Activated CD8-positive, alpha-beta memory T cell treated with anti-CD3 and anti-CD28 coated beads, Interleukin-2, amount 50 U/mL, for 4 hours (primary cell): ENCODE data around the gene BCL7C.
A peak's percentile ranks its signal among the peaks of the same experiment; 100 is the strongest.
"Not testable (repeated sequence)": the region's sequence is repeated elsewhere in the genome, so short reads cannot be mapped to it uniquely, and the experiment has no call there.

Experiments used
- DNase-seq: peaks from one replicate; pipeline ENCODE4 v3.0.0-alpha.2; 2020

The BCL7C gene

DNA sequence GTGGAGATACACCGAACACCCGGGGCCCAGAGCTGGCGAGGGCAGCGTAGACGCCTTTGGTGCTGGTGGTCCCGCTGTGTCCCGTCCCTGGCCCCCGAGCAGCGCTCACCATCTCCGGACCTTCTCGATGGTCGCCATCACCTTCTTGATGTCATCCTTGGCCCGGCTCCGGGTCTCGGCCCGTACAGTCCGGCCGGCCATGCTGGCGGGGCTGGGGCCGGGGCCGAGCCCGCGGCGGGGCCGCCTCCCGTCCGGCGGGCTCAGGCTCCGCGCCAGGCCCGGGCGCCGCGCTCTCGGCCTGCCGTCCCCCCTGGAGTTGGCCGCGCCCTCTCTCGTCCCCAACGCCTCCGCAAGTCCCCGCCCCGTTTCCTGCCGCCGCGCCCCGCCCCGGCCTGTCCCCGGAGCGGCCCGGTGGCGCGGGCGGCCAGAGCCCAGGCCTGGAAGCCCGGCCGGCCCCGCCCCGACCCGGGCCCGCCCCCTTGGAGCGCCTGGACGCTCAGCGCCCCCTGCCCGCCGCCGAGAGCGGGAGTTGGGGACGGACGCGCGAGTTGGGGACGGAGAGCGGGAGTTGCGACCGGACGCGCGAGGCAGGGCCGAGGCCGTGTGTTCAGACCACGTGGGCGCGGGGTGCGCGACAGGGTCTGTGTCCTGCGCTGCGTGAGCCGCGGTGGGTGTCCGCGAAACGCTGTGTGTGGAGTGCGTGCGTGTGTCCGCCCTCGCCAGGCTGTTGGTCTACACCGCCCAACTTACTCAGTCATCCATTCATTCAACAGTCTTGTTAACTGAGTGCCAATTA lies at the start of gene BCL7C:
Gene BCL7C (minus strand): TSS at position 334 of the 796 bp plus-strand sequence. CDS start 133 bp downstream, at position 201.
- peak; percentile 81 for DNase-seq

DNA sequence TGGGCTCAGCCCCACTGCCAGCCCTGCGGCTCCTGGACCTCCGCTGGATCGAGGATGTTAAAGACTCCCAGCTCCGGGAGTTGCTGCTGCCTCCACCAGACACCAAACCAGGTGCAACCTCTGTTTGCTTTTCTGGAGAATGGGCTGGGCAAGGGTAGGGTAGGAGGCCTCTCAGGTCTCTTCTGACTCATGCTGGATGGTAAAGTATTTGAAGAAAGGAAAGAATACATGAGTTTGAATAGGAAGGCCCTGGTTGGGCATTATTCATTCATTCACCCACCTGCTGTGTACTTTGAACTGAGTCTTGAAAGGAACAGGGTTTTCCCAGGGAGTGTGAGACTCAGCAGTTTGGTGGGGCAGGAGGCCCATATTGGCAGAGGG lies 48.5 kb upstream of the BCL7C start:
- DNase-seq: no peak

GRCh38 chr16:30941600-30942425 lies 47.9 kb upstream of the BCL7C start:
- peak; percentile 64 for DNase-seq

DNA sequence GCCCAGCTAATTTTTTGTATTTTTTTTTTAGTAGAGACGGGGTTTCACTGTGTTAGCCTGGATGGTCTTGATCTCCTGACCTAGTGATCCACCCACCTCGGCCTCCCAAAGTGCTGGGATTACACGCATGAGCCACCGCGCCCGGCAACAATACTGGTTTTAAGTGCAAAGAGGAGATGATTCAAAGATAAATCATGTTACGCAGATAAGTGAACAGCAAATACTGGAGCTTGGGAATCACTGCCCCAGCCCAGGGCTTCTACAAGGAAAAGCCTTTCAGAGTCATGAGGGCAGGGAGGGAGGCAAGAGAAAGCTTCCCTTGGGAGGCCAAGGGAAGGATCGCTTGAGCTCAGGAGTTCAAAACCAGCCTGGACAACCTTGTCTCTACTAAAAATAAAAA lies 45.7 kb upstream of the BCL7C start:
- not testable (repeated sequence) for DNase-seq

- no peak for DNase-seq
These were observed 43.8 kb upstream of the BCL7C start for GRCh38 chr16:30937692-30938091.

GRCh38 chr16:30934827-30935557 lies 41.1 kb upstream of the BCL7C start:
- no peak for DNase-seq

DNA sequence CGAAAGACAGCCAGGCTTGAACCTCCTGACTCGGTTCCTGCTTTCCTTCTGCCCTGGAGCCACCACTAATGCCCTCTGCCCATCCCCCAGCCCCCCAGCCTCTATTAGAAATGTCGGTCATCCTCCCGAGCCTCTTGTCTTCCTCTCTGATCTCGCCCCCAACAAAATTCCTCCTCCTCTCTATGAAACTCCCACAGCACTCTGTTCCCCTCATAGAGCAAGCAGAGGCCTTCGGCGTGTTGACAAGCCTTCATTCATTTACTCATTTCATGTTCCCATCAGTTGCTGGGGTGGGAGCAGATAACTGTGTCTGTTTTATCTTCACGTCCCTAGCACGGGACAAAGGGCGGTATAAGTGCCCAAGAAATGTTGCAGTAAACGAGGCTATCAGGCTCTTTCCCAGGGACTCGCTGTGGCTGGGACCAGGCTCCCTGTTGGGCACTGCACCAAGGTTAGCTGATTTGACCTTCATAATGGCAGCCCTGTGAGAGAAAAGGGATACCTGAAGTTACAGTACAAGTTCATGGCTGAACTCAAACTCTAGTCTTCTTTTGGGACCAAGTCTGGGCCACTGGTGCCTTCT lies 37.3 kb upstream of the BCL7C start:
- no peak for DNase-seq

DNA sequence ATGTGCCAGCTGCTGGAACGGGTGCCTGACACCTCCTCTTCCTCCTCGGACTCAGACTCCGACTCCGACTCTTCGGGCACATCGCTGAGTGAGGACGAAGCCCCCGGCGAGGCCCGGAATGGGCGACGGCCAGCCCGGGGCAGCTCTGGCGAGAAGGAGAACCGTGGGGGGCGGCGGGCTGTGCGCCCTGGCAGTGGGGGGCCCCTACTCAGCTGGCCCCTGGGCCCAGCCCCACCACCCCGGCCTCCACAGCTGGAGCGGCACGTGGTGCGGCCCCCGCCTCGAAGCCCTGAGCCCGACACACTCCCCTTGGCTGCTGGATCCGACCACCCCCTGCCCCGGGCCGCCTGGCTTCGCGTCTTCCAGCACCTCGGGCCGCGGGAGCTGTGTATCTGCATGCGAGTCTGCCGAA lies 36.3 kb upstream of the BCL7C start:
- DNase-seq: no peak

DNA sequence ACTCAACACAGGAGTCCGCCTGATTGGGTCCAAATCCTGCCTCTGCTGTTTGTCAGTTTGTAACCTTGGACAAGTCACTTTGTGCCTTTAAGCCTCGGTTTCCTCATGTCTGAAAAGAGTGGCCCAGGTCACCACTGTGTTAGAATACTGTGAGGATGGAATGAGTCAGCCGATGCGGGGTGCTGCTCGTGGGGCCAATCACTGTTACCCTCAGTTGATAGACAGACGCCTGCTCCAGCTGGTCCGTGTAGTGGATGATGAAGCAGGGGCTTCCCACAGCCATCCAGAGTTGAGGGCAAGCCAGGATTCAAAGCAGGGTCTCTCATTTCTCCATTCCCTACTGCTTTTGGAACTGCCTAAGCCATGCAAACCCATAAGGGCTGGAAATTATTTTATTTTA lies 35.3 kb upstream of the BCL7C start:
- DNase-seq: no peak

DNA sequence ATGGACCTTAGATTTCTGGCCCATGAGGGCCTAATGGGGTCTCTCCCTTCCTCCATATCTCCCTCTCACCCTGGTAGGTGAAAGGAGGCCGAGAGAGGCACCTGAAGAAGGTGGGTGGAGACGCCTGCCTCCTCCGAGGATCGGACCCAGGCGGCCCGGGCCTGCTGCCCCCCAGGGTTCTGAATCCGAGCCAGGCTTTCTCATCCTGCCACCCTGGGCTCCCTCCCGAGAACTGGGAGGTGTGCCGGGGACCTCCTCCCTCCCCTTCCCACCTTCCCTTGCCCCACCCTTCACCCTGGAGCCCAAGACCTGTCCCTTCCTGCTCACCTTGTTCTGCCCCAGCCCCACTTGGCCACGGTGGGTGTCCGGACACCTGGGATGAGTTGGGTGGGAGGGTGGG lies 34.5 kb upstream of the BCL7C start:
- DNase-seq: no peak

DNA sequence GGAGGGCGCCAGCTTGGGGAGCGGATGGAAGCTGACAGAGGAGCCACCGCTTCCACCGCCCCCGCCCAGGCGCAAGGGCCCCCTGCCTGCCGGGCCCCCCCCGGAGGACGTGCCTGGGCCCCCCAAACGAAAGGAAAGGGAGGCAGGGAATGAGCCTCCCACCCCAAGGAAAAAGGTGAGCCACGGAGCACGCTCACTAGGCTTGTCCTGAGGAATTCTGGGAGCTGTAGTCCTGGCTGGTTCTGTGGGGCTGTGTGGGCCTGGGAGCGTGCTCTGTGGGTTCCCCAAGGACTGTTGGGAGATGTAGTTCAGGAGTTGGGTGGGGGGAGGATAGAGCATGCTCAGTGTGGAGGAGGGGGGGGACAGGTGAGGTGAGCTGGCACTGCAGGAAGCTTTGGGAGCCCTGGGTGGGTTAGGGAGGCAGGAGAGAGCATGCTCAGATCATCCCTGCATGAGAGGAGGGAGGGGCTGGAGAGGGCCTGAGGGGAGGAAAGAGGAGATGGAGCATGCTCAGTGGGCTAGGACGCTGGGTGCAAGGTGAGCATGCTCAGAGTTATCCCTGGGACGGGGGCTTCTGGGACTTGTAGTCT lies 34.0 kb upstream of the BCL7C start:
- DNase-seq: no peak

- DNase-seq: no peak
These were observed 33.3 kb upstream of the BCL7C start for GRCh38 chr16:30926937-30927788.

DNA sequence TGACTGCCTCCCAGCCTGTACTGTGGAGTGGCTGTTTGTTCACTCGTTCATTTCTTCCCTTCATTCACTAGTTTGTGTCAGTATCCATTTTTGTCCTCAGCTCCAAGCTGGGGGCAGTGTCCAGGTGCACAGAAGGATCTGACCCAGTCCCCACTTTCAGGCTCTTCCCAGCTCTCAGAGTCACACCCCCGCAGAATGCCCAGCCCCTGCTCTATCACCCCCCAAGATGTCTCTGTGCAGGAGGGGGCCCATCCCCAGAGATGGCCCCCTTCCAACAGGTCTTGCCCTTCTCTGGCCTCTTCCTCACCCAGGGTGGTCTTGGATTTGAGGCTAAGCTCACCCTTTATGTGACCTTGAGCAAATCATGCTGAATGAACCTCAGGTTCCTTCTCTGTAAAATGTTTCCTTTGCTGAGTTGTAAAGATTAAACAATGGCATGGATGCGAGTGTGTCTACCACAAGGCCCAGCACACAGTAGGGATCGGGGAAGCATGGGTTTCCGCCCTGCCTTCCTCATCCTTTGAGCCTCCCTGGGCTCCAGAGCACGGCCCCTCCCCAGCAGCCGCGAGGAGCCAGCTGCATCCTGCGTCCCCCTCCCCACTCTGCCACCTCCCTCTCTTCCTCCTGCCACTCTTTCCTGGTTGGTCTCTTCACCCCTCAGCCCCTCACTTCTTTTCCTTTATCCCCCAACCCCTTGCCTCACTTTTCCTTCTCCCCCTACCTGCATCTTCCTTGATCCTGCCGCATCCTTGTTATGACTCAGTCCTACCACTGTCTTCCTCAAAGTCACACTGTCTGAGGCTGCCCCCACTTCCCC lies 32.3 kb upstream of the BCL7C start:
- no peak for DNase-seq

DNA sequence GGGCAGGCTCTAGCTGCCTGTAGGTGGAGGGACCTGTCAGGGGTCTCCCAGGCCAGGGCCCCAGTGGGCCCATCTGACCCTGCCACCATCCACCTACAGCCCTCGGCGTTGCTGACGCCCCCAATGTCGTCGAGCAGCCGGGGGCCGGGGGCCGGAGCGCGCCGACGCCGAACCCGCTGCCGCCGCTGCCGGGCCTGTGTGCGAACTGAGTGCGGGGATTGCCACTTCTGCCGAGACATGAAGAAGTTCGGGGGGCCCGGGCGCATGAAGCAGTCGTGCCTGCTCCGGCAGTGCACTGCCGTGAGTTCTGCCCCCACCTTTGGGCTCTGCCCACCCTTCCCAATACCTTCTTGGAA lies 31.7 kb upstream of the BCL7C start:
- DNase-seq: no peak

- no peak for DNase-seq
These were observed 31.2 kb upstream of the BCL7C start for GRCh38 chr16:30924913-30925631.

DNA sequence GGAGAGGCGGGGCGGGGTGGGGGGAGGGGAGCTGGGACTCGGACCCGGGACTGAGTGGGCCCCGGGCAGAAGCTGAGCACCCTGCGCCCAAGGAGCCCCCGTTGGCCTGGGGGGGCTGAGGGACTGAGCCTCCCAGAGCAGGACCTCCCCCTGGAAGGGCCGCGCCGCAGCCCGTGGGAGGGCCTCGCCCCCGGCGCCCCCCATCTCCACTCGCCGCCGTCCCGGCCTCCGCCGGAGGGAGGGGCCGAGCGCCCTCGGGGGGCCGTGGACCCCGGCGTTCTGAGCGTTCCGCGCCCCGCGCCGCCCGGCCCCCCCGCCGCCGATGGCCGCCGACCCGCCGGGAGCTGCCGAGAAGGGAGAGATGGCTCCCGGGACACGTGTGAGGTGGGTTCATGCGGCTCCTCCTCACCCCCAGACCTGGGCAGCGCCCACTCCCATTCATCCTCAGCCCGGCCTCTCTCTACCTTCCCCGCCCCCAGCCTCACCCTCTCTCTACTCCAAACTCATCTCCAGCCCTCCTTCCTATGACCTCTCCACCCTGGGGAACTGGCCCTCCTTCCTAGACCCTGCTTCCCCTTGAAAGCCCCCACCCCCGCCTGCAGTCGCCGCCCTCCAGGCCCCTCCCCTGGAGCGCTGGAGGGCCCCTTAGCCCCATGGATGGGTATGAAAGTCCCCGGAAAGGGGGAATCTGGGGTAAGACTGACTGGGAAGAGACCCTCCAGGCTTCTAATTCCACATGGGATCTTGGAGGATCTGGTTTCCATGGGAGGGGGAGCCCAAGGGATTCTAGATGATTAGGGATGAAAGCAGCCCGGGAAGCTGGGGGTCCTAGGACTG lies 30.4 kb upstream of the BCL7C start:
- DNase-seq: no peak

DNA sequence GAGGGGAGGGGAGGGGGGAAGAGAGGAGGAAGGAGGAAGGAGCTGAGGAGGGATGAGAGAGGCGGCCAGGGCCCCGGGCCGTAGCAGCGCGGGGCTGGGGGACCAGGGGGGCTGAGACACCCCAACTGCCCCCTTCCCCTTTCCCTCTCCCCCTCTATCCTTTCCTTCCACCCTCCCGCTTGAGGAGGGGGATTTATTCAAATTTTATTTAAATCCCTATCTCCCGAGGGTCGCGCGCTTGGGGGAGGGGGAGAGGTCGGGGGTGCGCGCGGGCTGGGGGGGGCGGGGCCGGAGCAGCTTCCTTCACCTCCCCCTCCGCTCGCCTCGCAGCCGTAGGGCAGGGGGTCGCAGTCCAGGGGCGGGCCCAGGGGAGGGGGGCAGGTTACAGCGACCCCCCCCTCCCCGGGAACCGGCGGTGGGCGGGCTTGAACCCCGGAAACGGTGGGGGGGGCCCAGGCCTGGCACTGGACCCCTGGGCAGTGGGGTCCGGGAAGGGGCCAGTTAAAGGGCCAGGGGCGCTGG lies 29.7 kb upstream of the BCL7C start, which contains the start of gene FBXL19:
Gene FBXL19 (plus strand): TSS at position 19 of the 522 bp plus-strand sequence. CDS start 2,183 bp downstream, outside the sequence.
- DNase-seq: peak; percentile 44

DNA sequence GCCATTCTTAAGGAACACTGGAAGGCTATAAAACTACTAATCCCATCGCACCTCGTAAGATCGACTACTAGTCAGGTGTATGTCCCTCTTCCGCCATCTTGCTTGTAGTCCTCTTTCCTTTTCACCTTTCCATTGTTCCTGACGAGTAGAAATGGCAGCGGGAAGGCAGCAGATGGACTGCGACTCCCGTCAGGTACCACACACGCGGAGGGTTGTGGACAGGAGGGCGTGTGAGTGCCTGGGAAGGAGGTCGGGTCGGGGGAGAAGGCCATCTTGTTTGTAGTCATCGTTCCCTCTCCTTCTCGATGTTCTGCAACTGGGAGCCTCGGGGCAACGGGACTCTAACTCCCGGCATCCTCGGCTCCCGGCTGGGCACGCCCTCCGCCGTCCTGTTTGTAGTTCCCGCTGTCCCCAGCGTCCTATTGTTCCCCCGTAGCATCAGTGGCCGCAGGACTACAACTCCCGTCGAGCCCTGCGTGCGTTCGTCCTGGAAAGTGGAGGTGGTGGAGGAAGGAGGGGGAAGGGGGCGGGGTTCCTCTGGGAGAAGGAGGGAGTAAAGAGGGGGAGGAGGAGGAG lies 29.2 kb upstream of the BCL7C start:
- DNase-seq: peak; percentile 94
